Hepatocyte (in vitro differentiated cells): ENCODE results near the gene ZNF710.

Experiments
- EZH2 ChIP-seq: fragments of 200-600 bp; sonication (generic); IDR thresholded peaks from 2 replicates; pipeline ENCODE4 v1.6.1; 2016; ENCODE audit warnings: antibody characterized with exemption, mild to moderate bottlenecking, borderline replicate concordance
- TF ChIP-seq, protein P1 (sequence below): fragments of 200-600 bp; sonication (generic); IDR thresholded peaks from 2 replicates; pipeline ENCODE4 v1.5.1; 2016; ENCODE audit warnings: antibody characterized with exemption, mild to moderate bottlenecking; ENCODE audit not compliant: poor library complexity

DNA sequence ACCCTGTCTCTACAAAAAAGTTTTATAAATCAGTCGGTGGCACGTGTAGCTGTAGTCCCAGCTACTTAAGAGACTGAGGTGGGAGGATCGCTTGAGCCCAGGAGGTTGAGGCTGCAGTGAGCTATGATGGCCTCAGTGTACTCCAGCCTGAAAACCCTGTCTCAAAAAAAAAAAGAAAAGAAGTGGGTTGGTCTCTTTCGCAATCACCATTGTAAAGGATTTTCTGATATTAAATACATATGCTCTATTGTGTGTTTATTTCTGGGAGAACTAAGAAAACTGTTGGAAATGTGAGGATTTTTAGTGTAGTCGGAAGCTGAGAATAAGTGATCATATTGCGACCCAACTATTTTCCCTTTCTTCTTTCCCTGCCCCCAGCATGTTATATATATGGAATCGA, 7.5 kb downstream of the ZNF710 start:
- TF ChIP-seq, protein P1, sequence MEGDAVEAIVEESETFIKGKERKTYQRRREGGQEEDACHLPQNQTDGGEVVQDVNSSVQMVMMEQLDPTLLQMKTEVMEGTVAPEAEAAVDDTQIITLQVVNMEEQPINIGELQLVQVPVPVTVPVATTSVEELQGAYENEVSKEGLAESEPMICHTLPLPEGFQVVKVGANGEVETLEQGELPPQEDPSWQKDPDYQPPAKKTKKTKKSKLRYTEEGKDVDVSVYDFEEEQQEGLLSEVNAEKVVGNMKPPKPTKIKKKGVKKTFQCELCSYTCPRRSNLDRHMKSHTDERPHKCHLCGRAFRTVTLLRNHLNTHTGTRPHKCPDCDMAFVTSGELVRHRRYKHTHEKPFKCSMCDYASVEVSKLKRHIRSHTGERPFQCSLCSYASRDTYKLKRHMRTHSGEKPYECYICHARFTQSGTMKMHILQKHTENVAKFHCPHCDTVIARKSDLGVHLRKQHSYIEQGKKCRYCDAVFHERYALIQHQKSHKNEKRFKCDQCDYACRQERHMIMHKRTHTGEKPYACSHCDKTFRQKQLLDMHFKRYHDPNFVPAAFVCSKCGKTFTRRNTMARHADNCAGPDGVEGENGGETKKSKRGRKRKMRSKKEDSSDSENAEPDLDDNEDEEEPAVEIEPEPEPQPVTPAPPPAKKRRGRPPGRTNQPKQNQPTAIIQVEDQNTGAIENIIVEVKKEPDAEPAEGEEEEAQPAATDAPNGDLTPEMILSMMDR: no peak
- no peak for TF ChIP-seq EZH2
